Erythroblast (primary cell): ENCODE results near the gene EPN2.

Experiments used
- GATA1 ChIP-seq: IDR thresholded peaks from 2 replicates; pipeline ENCODE4 v1.6.1; 2011; ENCODE audit warnings: low read depth, mild to moderate bottlenecking, control low read depth, low read length, moderate library complexity
- POLR2A ChIP-seq: IDR thresholded peaks from 2 replicates; pipeline ENCODE4 v1.6.1; 2011; ENCODE audit warnings: mild to moderate bottlenecking, low read length

GRCh38 chr17:19265755-19266154 is 28.6 kb downstream of the EPN2 start:
- TF ChIP-seq POLR2A (no peak), GATA1 (no peak)
